IMR-90 (cell line): Measurements from ENCODE around the gene VMO1. TPM values are rescaled to one million over a fixed set of nuclear protein-coding genes. Genes with fewer than 3 reads are reported as not detected.

ENCODE experiments used
- ATAC-seq: fragments of 200-7000 bp; cut with Tn5 transposase; 2 replicates; pipeline ENCODE4 v1.9.1; 2020; ENCODE audit warnings: low read depth, mild to moderate bottlenecking, moderate library complexity
- BruUV-seq: library from RNA; stranded (reverse); fragments of 400-500 nt; replicated peaks from 2 replicates; lab custom pipeline; 2021; lab: Mats Ljungman, UMichigan
- CTCF ChIA-PET: fragments of 300-600 bp; formaldehyde crosslinking; extraction: SDS; loops from one replicate; lab custom pipeline; 2021; ENCODE audit warnings: antibody characterized with exemption; lab: Yijun Ruan, JAX
- POLR2A ChIA-PET: fragments of 300-600 bp; sonication (Branson Sonifier 250); formaldehyde crosslinking; loops from one replicate; lab custom pipeline; 2022; ENCODE audit warnings: antibody characterized with exemption; ENCODE audit not compliant: unreplicated experiment; lab: Charles Lee
- DNase-seq: peaks from one replicate; pipeline ENCODE4 v3.0.0; 2013
- H2AFZ ChIP-seq: replicated peaks from 2 replicates; pipeline ENCODE3; 2013; ENCODE audit warnings: low read length, mild to moderate bottlenecking; ENCODE audit not compliant: poor library complexity
- H2AK5ac ChIP-seq: 2 replicates; pipeline ENCODE4 v1.6.1; 2013; ENCODE audit warnings: low read depth, low read length, inconsistent platforms
- H2AK9ac ChIP-seq: replicated peaks from 2 replicates; pipeline ENCODE3; 2013; ENCODE audit warnings: mild to moderate bottlenecking, low read depth, low read length, moderate library complexity; ENCODE audit not compliant: poor library complexity
- H2BK120ac ChIP-seq: 2 replicates; pipeline ENCODE4 v1.6.1; 2013; ENCODE audit warnings: low read depth, low read length, inconsistent platforms
- H2BK15ac ChIP-seq: 3 replicates; pipeline ENCODE4 v1.6.1; 2013; ENCODE audit warnings: low read depth, low read length, inconsistent platforms
- H2BK20ac ChIP-seq: 2 replicates; pipeline ENCODE4 v1.6.1; 2013; ENCODE audit warnings: low read depth, mild to moderate bottlenecking, inconsistent platforms, low read length, moderate library complexity
- H2BK5ac ChIP-seq: 2 replicates; pipeline ENCODE4 v1.6.1; 2013; ENCODE audit warnings: mild to moderate bottlenecking, low read depth, low read length, inconsistent platforms; ENCODE audit not compliant: poor library complexity, severe bottlenecking
- H3K14ac ChIP-seq: replicated peaks from 2 replicates; pipeline ENCODE4 v1.6.1; 2013; ENCODE audit warnings: low read depth, low read length, inconsistent platforms
- H3K18ac ChIP-seq: 2 replicates; pipeline ENCODE4 v1.6.1; 2013; ENCODE audit warnings: low read depth, low read length, control low read depth
- H3K23ac ChIP-seq: 2 replicates; pipeline ENCODE4 v1.6.1; 2013; ENCODE audit warnings: low read depth, low read length, inconsistent platforms
- H3K27ac ChIP-seq: 2 replicates; pipeline ENCODE4 v1.5.1; 2013; ENCODE audit warnings: mild to moderate bottlenecking, control low read depth, low read length; ENCODE audit not compliant: insufficient read depth
- H3K27me3 ChIP-seq: 2 replicates; pipeline ENCODE4 v1.6.1; 2013; ENCODE audit warnings: low read length; ENCODE audit not compliant: control insufficient read depth, insufficient read depth
- H3K36me3 ChIP-seq: 2 replicates; pipeline ENCODE4 v1.6.1; 2013; ENCODE audit warnings: low read length, mixed read lengths; ENCODE audit not compliant: control insufficient read depth, insufficient read depth
- H3K4ac ChIP-seq: 2 replicates; pipeline ENCODE4 v1.6.1; 2013; ENCODE audit warnings: low read depth, low read length, inconsistent platforms
- H3K4me1 ChIP-seq: 2 replicates; pipeline ENCODE4 v1.6.1; 2013; ENCODE audit warnings: low read length, mixed read lengths; ENCODE audit not compliant: control insufficient read depth, insufficient read depth
- H3K4me2 ChIP-seq: 2 replicates; pipeline ENCODE4 v1.6.1; 2013; ENCODE audit warnings: low read depth, mild to moderate bottlenecking, control low read depth, low read length, moderate library complexity
- H3K4me3 ChIP-seq: 2 replicates; pipeline ENCODE4 v1.5.1; 2013; ENCODE audit warnings: low read depth, mild to moderate bottlenecking, control low read depth, low read length, moderate library complexity; ENCODE audit not compliant: insufficient read depth
- H3K56ac ChIP-seq: 2 replicates; pipeline ENCODE4 v1.6.1; 2013; ENCODE audit warnings: low read length, inconsistent platforms; ENCODE audit not compliant: insufficient read depth; ENCODE audit errors: extremely low read depth
- H3K79me1 ChIP-seq, 2 experiments: 2 replicates each; pipeline ENCODE4 v1.6.1; 2013; ENCODE audit warnings: low read length in 2 of 2, inconsistent platforms in 1 of 2, low read depth in 1 of 2
- H3K9ac ChIP-seq: 2 replicates; pipeline ENCODE4 v1.6.1; 2013; ENCODE audit warnings: low read depth, low read length, control low read depth
- H3K9me1 ChIP-seq: 2 replicates; pipeline ENCODE4 v1.6.1; 2013; ENCODE audit warnings: low read length, inconsistent platforms; ENCODE audit not compliant: insufficient read depth
- H3K9me3 ChIP-seq: 2 replicates; pipeline ENCODE4 v1.6.1; 2013; ENCODE audit warnings: low read length; ENCODE audit not compliant: control insufficient read depth, insufficient read depth
- H4K20me1 ChIP-seq: 2 replicates; pipeline ENCODE4 v1.6.1; 2013; ENCODE audit warnings: low read length, inconsistent platforms; ENCODE audit not compliant: insufficient read depth
- H4K5ac ChIP-seq: 2 replicates; pipeline ENCODE4 v1.6.1; 2013; ENCODE audit warnings: mild to moderate bottlenecking, low read depth, low read length, control low read depth
- H4K8ac ChIP-seq, 2 experiments: 2 replicates each; pipeline ENCODE4 v1.6.1; 2013; ENCODE audit warnings: low read depth in 2 of 2, low read length in 2 of 2, control low read depth in 1 of 2, inconsistent platforms in 1 of 2
- H4K91ac ChIP-seq: 2 replicates; pipeline ENCODE4 v1.6.1; 2013; ENCODE audit warnings: low read depth, low read length, inconsistent platforms; ENCODE audit not compliant: insufficient read depth
- BHLHE40 ChIP-seq: fragments of 150-350 bp; IDR thresholded peaks from 2 replicates; pipeline ENCODE4 v1.6.1; 2016; ENCODE audit warnings: mild to moderate bottlenecking, low read depth, low read length
- CHD1 ChIP-seq: IDR thresholded peaks from 2 replicates; pipeline ENCODE4 v1.6.1; 2012; ENCODE audit warnings: low read depth, low read length, improper control_type of control experiment
- CTCF ChIP-seq: conservative IDR thresholded peaks from 2 replicates; pipeline ENCODE4 v1.5.1; 2012; ENCODE audit warnings: mild to moderate bottlenecking, low read depth, low read length, improper control_type of control experiment
- ELK1 ChIP-seq: fragments of 150-350 bp; IDR thresholded peaks from 2 replicates; pipeline ENCODE4 v1.6.1; 2016; ENCODE audit warnings: low read depth, mild to moderate bottlenecking, low read length, moderate library complexity, borderline replicate concordance
- FOS ChIP-seq: fragments of 150-350 bp; IDR thresholded peaks from 2 replicates; pipeline ENCODE4 v1.6.1; 2016; ENCODE audit warnings: low read depth, low read length
- MAFK ChIP-seq: IDR thresholded peaks from 2 replicates; pipeline ENCODE4 v1.6.1; 2012; ENCODE audit warnings: low read depth, low read length, improper control_type of control experiment
- MAZ ChIP-seq: IDR thresholded peaks from 2 replicates; pipeline ENCODE4 v1.6.1; 2012; ENCODE audit warnings: low read depth, mild to moderate bottlenecking, low read length, improper control_type of control experiment, moderate library complexity, borderline replicate concordance
- MXI1 ChIP-seq: IDR thresholded peaks from 2 replicates; pipeline ENCODE4 v1.6.1; 2012; ENCODE audit warnings: low read depth, mild to moderate bottlenecking, low read length, moderate library complexity, borderline replicate concordance
- NFE2L2 ChIP-seq: fragments of 150-350 bp; IDR thresholded peaks from 2 replicates; pipeline ENCODE4 v1.6.1; 2016; ENCODE audit warnings: low read depth, mild to moderate bottlenecking, low read length
- POLR2A ChIP-seq: IDR thresholded peaks from 2 replicates; pipeline ENCODE4 v1.6.1; 2012; ENCODE audit warnings: mild to moderate bottlenecking, low read depth, low read length
- RAD21 ChIP-seq: IDR thresholded peaks from 2 replicates; pipeline ENCODE4 v1.6.1; 2012; ENCODE audit warnings: low read length, improper control_type of control experiment
- RCOR1 ChIP-seq: IDR thresholded peaks from 2 replicates; pipeline ENCODE4 v1.6.1; 2012; ENCODE audit warnings: mild to moderate bottlenecking, low read length, improper control_type of control experiment; ENCODE audit not compliant: insufficient replicate concordance
- RFX5 ChIP-seq: IDR thresholded peaks from 2 replicates; pipeline ENCODE4 v1.8.0; 2012; ENCODE audit warnings: low read depth, mild to moderate bottlenecking, low read length, moderate library complexity
- USF2 ChIP-seq: fragments of 150-350 bp; IDR thresholded peaks from 2 replicates; pipeline ENCODE4 v1.6.1; 2017; ENCODE audit warnings: mild to moderate bottlenecking, antibody characterized with exemption, low read length, low read depth
- WGBS, 2 experiments: methylation state at CpG; one replicate each; pipeline versions ENCODE4 v1.1.5 to v1.1.7; 2013; ENCODE audit warnings: missing lambda C conversion rate in 2 of 2; ENCODE audit not compliant: insufficient read length in 1 of 2; ENCODE audit errors: extremely low coverage in 2 of 2; 5-methylcytosine and 5-hydroxymethylcytosine counted together
- dilution Hi-C: fragments of 300-500 bp; cut with HindIII; formaldehyde crosslinking; loops from one replicate; pipeline ENCODE4 v1.14.3; 2018; ENCODE audit warnings: low sequenced_read_pairs; ENCODE audit not compliant: unreplicated experiment
- in situ Hi-C: fragments of 300-500 bp; cut with MboI; formaldehyde crosslinking; loops from 3 replicates; pipeline ENCODE4 v1.14.3; 2019; ENCODE audit warnings: low sequenced_read_pairs, inconsistent platforms, mixed read lengths
- intact Hi-C: fragments of 100-400 bp; cut with micrococcal nuclease; formaldehyde crosslinking; loops from 2 replicates; pipeline ENCODE4 v1.10.0; 2022
- polyA plus RNA-seq, 3 experiments: library from polyadenylated mRNA; depleted of rRNA; stranded (reverse); fragments of >200 nt; gene quantifications; 2 replicates each; pipeline ENCODE4 v1.2.3, GENCODE V29; 2012; ENCODE audit warnings: low replicate concordance in 1 of 3
- total RNA-seq: library from RNA; depleted of rRNA; stranded (reverse); fragments of >200 nt; gene quantifications from 2 replicates; pipeline ENCODE4 v1.2.3, GENCODE V29; 2012

Gene VMO1
- total and polyA plus RNA-seq, 2 of the 4 experiments (the other 2 are of a cell fraction) = 0.14 TPM; not detected in 1

- BruUV-seq = no TSS peak
- Histone ChIP-seq H3K23ac (peak overlapping the region; percentile 35; the same call in 1 of the 2 replicates), H4K91ac (no peak overlapping the region), H2AFZ (peak overlapping the region; percentile 93), H3K18ac (no peak overlapping the region), H2BK20ac (no peak overlapping the region), H3K14ac (no peak overlapping the region), H3K79me1 (no peaks in the 10 kb centered on the region), H4K5ac (no peak overlapping the region), H4K20me1 (no peaks in the 10 kb centered on the region), H2AK5ac (no peak overlapping the region), H3K36me3 (no peaks in the 10 kb centered on the region), H2AK9ac (no peak overlapping the region), H3K27me3 (peaks cover 49% of the 10 kb centered on the region), H3K9me1 (no peaks in the 10 kb centered on the region), H2BK120ac (no peak overlapping the region), H4K8ac (no peak overlapping the region), H3K4me1 (peaks cover 6% of the 10 kb centered on the region; the same call in 1 of the 2 replicates), H2BK15ac (no peak overlapping the region), H3K9ac (no peak overlapping the region), H3K4me3 (peak overlapping the region; percentile 90; the same call in 1 of the 2 replicates), H2BK5ac (no peak overlapping the region), H3K4ac (no peak overlapping the region), H3K56ac (no peak overlapping the region), H3K4me2 (peak overlapping the region; percentile 70; the same call in 1 of the 2 replicates), H3K9me3 (no peaks in the 10 kb centered on the region), H3K27ac (no peak overlapping the region)
- ATAC-seq (no peak), DNase-seq (no peak)
- ChIA-PET POLR2A (no interaction called here), CTCF (no interaction called here)
- dilution Hi-C loops = no loop called here
- WGBS, 2 experiments = 11% methylated on average over 27 of the region's 41 CpGs; no CpG with 5 or more reads in 1 of the 2 experiments
- in situ Hi-C loops = no loop called here
- intact Hi-C loops = no loop called here
- TF ChIP-seq ELK1 (no peak), MXI1 (no peak), USF2 (no peak), CHD1 (no peak), POLR2A (no peak), RAD21 (no peak), RCOR1 (no peak), MAZ (no peak), MAFK (no peak), FOS (no peak), BHLHE40 (no peak), NFE2L2 (no peak), CTCF (no peak), RFX5 (no peak)
These were observed 47.7 kb downstream of the VMO1 start for GRCh38 chr17:4738136-4739121.
